GM21529 (cell line): ENCODE measurements around the gene NFKBIE.
"Not testable (repeated sequence)": the region's sequence is repeated elsewhere in the genome, so short reads cannot be mapped to it uniquely, and the experiment has no call there.

Experiments
- ATAC-seq: cut with Tn5 transposase; IDR thresholded peaks from one replicate; pipeline ENCODE4 v1.9.1; 2021; ENCODE audit not compliant: unreplicated experiment

NFKBIE gene

GRCh38 chr6:44247338-44248302, 17.7 kb downstream of the NFKBIE start:
- ATAC-seq, result peak; percentile 22

- peak; percentile 54 for ATAC-seq
Measured at GRCh38 chr6:44246663-44247337, 18.6 kb downstream of the NFKBIE start, which contains the start of gene HSP90AB1. HSP90AB1 (plus strand) TSS chr6:44247101; CDS start chr6:44248630, 1,529 bp downstream.

GRCh38 chr6:44245912-44246662, 19.3 kb downstream of the NFKBIE start:
- peak; percentile 57 for ATAC-seq

GRCh38 chr6:44245391-44245911, 19.9 kb downstream of the NFKBIE start:
- ATAC-seq, result no peak

GRCh38 chr6:44243345-44243744, 22.0 kb downstream of the NFKBIE start:
- no peak for ATAC-seq

- no peak for ATAC-seq
Measured at GRCh38 chr6:44238687-44239350, 26.5 kb downstream of the NFKBIE start.

GRCh38 chr6:44237813-44238433, 27.4 kb downstream of the NFKBIE start:
- ATAC-seq, result peak; percentile 86

GRCh38 chr6:44237021-44237812, 28.1 kb downstream of the NFKBIE start:
- peak; percentile 70 for ATAC-seq

GRCh38 chr6:44235891-44236516, 29.3 kb downstream of the NFKBIE start:
- no peak for ATAC-seq

- no peak for ATAC-seq
Measured at GRCh38 chr6:44235269-44235668, 30.1 kb downstream of the NFKBIE start.

GRCh38 chr6:44234101-44235025, 31.0 kb downstream of the NFKBIE start:
- no peak for ATAC-seq

- no peak for ATAC-seq
Measured at GRCh38 chr6:44233567-44234100, 31.7 kb downstream of the NFKBIE start.

- no peak for ATAC-seq
Measured at GRCh38 chr6:44232676-44233566, 32.4 kb downstream of the NFKBIE start.

- not testable (repeated sequence) for ATAC-seq
Measured at GRCh38 chr6:44231426-44231825, 33.9 kb downstream of the NFKBIE start.

GRCh38 chr6:44230034-44230675, 35.2 kb downstream of the NFKBIE start:
- no peak for ATAC-seq
